ENCODE results near the gene NSG1. TPM values are rescaled to one million over a fixed set of nuclear protein-coding genes. Genes with fewer than 3 reads are reported as not detected.

Gene NSG1
- total RNA-seq, 1 experiment from 2014 or later, result not detected

DNA sequence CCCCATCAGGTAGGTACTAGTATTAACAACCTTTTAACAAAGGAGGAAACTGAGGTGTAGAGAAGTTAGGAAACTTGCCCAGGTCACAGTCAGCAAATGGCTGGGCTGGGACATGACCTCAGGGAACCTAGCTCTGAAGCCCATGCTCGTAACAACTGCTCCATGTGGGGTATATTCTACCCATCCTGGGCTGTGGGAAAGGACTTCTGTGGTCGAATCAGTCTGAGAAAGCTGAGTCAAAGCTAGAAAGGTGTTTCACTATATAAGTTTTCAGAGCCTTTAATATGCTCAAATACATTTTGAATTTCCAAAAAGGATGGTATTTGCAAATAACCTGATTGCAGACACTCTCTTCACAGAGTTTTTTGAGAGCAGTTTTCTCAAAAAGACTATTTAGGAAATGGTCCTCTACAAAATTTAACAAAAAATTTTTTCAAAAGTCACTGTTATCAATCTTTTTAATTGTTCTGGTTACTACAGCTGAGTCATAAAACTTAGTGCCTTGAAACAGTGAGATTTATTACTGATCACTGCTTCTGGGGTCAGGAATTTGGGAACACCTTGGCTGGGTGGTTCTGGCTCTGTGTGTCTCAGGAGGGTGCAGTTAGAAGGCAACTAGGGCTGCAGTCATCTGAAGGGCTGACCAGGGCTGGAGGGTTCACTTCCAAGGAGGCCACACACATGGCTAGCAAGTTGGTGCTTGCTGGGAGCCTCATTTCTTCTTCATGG, 53.6 kb downstream of the NSG1 start:
- H3F3A ChIP-seq (ENCODE audit: low read length, unreplicated experiment), result no peaks in the 10 kb centered on the region
- no peaks in the 10 kb centered on the region for H4K20me1 ChIP-seq (ENCODE audit: low read length)
- intact Hi-C loops (cut with micrococcal nuclease), result no loop called here
- H3K4me1 ChIP-seq (ENCODE audit: insufficient read depth, low read length), result no peaks in the 10 kb centered on the region
- H3K36me3 ChIP-seq (ENCODE audit: low read depth, low read length), result no peaks in the 10 kb centered on the region
- no peak overlapping the region for H3K9ac ChIP-seq (ENCODE audit: low read length)
- TF ChIP-seq EZH2 (IDR thresholded peaks at IDR 0.05; ENCODE audit: low read length, unreplicated experiment) (no peak), EZH2phosphoT487 (IDR thresholded peaks at IDR 0.05; ENCODE audit: borderline replicate concordance, low read length) (no peak)
- ChIA-PET CTCF (no interaction called here), POLR2A (ENCODE audit: unreplicated experiment) (no interaction called here)
- ATAC-seq (no peak), DNase-seq (no peak)
- no peaks in the 10 kb centered on the region for H3K79me2 ChIP-seq (ENCODE audit: low read length)
- no peak overlapping the region for H3K4me2 ChIP-seq (ENCODE audit: low read length)
- H3K27me3 ChIP-seq (ENCODE audit: low read length), result no peaks in the 10 kb centered on the region
- no peak overlapping the region for H3K27ac ChIP-seq (ENCODE audit: low read length)
- H3K9me3 ChIP-seq (ENCODE audit: low read length), result no peaks in the 10 kb centered on the region
- no peaks in the 10 kb centered on the region for H3K9me2 ChIP-seq (replicated peaks; ENCODE audit: low read length)
- BruUV-seq (replicated peaks), result no TSS peak
- no peak overlapping the region for H3K4me3 ChIP-seq (ENCODE audit: low read length)
- H2AFZ ChIP-seq (ENCODE audit: low read length), result no peak overlapping the region

DNA sequence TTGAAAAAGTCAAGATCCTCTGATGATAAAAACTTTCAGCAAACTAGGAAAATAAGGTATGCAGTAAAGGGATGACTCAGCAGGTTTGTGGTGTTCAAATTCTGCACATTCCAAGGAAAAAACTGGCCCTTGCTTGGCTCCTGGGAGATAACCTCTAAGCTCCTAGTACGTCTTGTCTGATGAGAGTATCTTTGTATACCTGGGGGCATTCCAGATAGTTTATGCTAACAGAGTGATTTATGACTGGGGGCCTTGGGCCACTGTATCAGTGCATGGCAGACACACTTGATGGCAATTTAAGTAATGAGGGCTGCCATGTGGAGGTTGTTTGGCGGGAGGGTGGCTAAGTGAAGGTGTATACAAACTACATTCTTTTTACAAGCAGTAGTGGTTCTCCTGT, 56.9 kb downstream of the NSG1 start:
- intact Hi-C loops (cut with micrococcal nuclease), result no loop called here
- Histone ChIP-seq H4K20me1 (ENCODE audit: low read length) (no peaks in the 10 kb centered on the region), H3K4me1 (ENCODE audit: insufficient read depth, low read length) (no peaks in the 10 kb centered on the region), H3F3A (ENCODE audit: low read length, unreplicated experiment) (no peaks in the 10 kb centered on the region), H3K9me3 (ENCODE audit: low read length) (no peaks in the 10 kb centered on the region), H3K27me3 (ENCODE audit: low read length) (no peaks in the 10 kb centered on the region), H3K4me3 (ENCODE audit: low read length) (no peak overlapping the region), H3K79me2 (ENCODE audit: low read length) (no peaks in the 10 kb centered on the region), H3K36me3 (ENCODE audit: low read depth, low read length) (no peaks in the 10 kb centered on the region), H3K4me2 (ENCODE audit: low read length) (no peak overlapping the region), H3K27ac (ENCODE audit: low read length) (no peak overlapping the region), H3K9ac (ENCODE audit: low read length) (no peak overlapping the region), H3K9me2 (replicated peaks; ENCODE audit: low read length) (no peaks in the 10 kb centered on the region), H2AFZ (ENCODE audit: low read length) (no peak overlapping the region)
- CTCF ChIA-PET, result no interaction called here
- POLR2A ChIA-PET (ENCODE audit: unreplicated experiment), result no interaction called here
- no TSS peak for BruUV-seq (replicated peaks)
- DNase-seq, result peak; percentile 15
- no peak for TF ChIP-seq EZH2phosphoT487 (IDR thresholded peaks at IDR 0.05; ENCODE audit: borderline replicate concordance, low read length)
- no peak for TF ChIP-seq EZH2 (IDR thresholded peaks at IDR 0.05; ENCODE audit: low read length, unreplicated experiment)
- TF ChIP-seq, protein P1, sequence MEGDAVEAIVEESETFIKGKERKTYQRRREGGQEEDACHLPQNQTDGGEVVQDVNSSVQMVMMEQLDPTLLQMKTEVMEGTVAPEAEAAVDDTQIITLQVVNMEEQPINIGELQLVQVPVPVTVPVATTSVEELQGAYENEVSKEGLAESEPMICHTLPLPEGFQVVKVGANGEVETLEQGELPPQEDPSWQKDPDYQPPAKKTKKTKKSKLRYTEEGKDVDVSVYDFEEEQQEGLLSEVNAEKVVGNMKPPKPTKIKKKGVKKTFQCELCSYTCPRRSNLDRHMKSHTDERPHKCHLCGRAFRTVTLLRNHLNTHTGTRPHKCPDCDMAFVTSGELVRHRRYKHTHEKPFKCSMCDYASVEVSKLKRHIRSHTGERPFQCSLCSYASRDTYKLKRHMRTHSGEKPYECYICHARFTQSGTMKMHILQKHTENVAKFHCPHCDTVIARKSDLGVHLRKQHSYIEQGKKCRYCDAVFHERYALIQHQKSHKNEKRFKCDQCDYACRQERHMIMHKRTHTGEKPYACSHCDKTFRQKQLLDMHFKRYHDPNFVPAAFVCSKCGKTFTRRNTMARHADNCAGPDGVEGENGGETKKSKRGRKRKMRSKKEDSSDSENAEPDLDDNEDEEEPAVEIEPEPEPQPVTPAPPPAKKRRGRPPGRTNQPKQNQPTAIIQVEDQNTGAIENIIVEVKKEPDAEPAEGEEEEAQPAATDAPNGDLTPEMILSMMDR (conservative IDR thresholded peaks at IDR 0.05; ENCODE audit: low read depth, low read length), result no peak
- no peak for ATAC-seq

DNA sequence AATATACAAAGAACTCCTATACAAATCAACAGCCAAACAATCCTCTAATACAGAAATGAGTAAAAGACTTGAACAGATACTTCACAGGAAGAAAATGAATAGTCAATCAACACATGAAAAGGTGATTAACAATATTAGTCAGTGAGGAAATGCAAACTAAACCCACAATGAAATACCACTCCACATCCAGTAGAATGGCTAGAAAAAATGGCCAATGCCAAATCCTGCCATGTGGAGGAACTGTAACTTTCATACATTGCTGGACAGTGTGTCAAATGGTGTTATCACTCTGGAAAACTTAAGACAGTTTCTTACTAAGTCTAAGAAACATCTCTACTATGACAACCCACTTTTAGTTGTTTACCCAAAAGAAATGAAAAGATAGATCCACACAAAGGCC, 59.5 kb downstream of the NSG1 start:
- no peaks in the 10 kb centered on the region for H3K4me1 ChIP-seq (ENCODE audit: insufficient read depth, low read length)
- no TSS peak for BruUV-seq (replicated peaks)
- H2AFZ ChIP-seq (ENCODE audit: low read length), result no peak overlapping the region
- H3K4me3 ChIP-seq (ENCODE audit: low read length), result no peak overlapping the region
- H3K4me2 ChIP-seq (ENCODE audit: low read length), result no peak overlapping the region
- H4K20me1 ChIP-seq (ENCODE audit: low read length), result no peaks in the 10 kb centered on the region
- no peak for TF ChIP-seq EZH2 (IDR thresholded peaks at IDR 0.05; ENCODE audit: low read length, unreplicated experiment)
- TF ChIP-seq EZH2phosphoT487 (IDR thresholded peaks at IDR 0.05; ENCODE audit: borderline replicate concordance, low read length), result no peak
- TF ChIP-seq, protein P1 (conservative IDR thresholded peaks at IDR 0.05; ENCODE audit: low read depth, low read length), result no peak
- no peaks in the 10 kb centered on the region for H3K9me3 ChIP-seq (ENCODE audit: low read length)
- no peaks in the 10 kb centered on the region for H3K9me2 ChIP-seq (replicated peaks; ENCODE audit: low read length)
- ChIA-PET POLR2A (ENCODE audit: unreplicated experiment) (no interaction called here), CTCF (no interaction called here)
- H3K36me3 ChIP-seq (ENCODE audit: low read depth, low read length), result no peaks in the 10 kb centered on the region
- H3K27ac ChIP-seq (ENCODE audit: low read length), result no peak overlapping the region
- DNase-seq (no peak), ATAC-seq (no peak)
- no peaks in the 10 kb centered on the region for H3F3A ChIP-seq (ENCODE audit: low read length, unreplicated experiment)
- H3K79me2 ChIP-seq (ENCODE audit: low read length), result no peaks in the 10 kb centered on the region
- H3K9ac ChIP-seq (ENCODE audit: low read length), result no peak overlapping the region
- no peaks in the 10 kb centered on the region for H3K27me3 ChIP-seq (ENCODE audit: low read length)
- intact Hi-C loops (cut with micrococcal nuclease), result no loop called here
